GM19438 (cell line): Measurements from ENCODE around the gene WNT7B.

Source experiments
- ATAC-seq: cut with Tn5 transposase; IDR thresholded peaks from one replicate; pipeline ENCODE4 v1.9.1; 2021; ENCODE audit warnings: low read depth; ENCODE audit not compliant: unreplicated experiment

WNT7B gene

GRCh38 chr22:45961679-45962433 is 15.1 kb downstream of the WNT7B start:
- ATAC-seq = no peak

GRCh38 chr22:45960477-45961386 is 16.2 kb downstream of the WNT7B start:
- ATAC-seq = no peak

- ATAC-seq = no peak
Measured at GRCh38 chr22:45959719-45960476, 17.1 kb downstream of the WNT7B start.

- no peak for ATAC-seq
Measured at GRCh38 chr22:45958971-45959370, 18.0 kb downstream of the WNT7B start.

- ATAC-seq = no peak
Measured at GRCh38 chr22:45957826-45958225, 19.1 kb downstream of the WNT7B start.

GRCh38 chr22:45953178-45953577 is 23.8 kb downstream of the WNT7B start:
- no peak for ATAC-seq

GRCh38 chr22:45952553-45952952 is 24.4 kb downstream of the WNT7B start:
- ATAC-seq = no peak

GRCh38 chr22:45952151-45952550 is 24.8 kb downstream of the WNT7B start:
- no peak for ATAC-seq

GRCh38 chr22:45949891-45950290 is 27.1 kb downstream of the WNT7B start:
- no peak for ATAC-seq

- ATAC-seq = no peak
Measured at GRCh38 chr22:45949258-45949870, 27.6 kb downstream of the WNT7B start.

- ATAC-seq = no peak
Measured at GRCh38 chr22:45948081-45948648, 28.8 kb downstream of the WNT7B start.

- ATAC-seq = no peak
Measured at GRCh38 chr22:45946805-45947600, 30.0 kb downstream of the WNT7B start.

GRCh38 chr22:45945621-45946106 is 31.3 kb downstream of the WNT7B start:
- no peak for ATAC-seq

GRCh38 chr22:45942787-45943493 is 34.0 kb downstream of the WNT7B start:
- no peak for ATAC-seq

- ATAC-seq = no peak
Measured at GRCh38 chr22:45942344-45942743, 34.6 kb downstream of the WNT7B start.

GRCh38 chr22:45938913-45939312 is 38.0 kb downstream of the WNT7B start:
- ATAC-seq = no peak

GRCh38 chr22:45937960-45938359 is 39.0 kb downstream of the WNT7B start:
- no peak for ATAC-seq

GRCh38 chr22:45935573-45935972 is 41.4 kb downstream of the WNT7B start:
- ATAC-seq = no peak
